Measurements from ENCODE around the gene CSF1. TPM values are rescaled to one million over a fixed set of nuclear protein-coding genes. Genes with fewer than 3 reads are reported as not detected.

The CSF1 gene
- total and polyA plus RNA-seq, 2 of the 13 experiments (the other 11 are each of a cell fraction or from before 2014, with no cell fraction given), result 4.6 to 13.3 TPM

- no peak for TF ChIP-seq MAZ (IDR thresholded peaks at IDR 0.05; ENCODE audit: borderline replicate concordance, low read depth, low read length)
- no peak for TF ChIP-seq MAZ (CRISPR knock-in tag; IDR thresholded peaks at IDR 0.05; ENCODE audit: low read depth)
- TF ChIP-seq HDAC6 (IDR thresholded peaks at IDR 0.05; ENCODE audit: low read depth, low read length), result no peak
- TF ChIP-seq LCORL (IDR thresholded peaks at IDR 0.05), result no peak
- TF ChIP-seq LCORL (CRISPR knock-in tag; IDR thresholded peaks at IDR 0.05), result peak; percentile 34; the same call in 1 of the 2 replicates
- peak; percentile 38 for TF ChIP-seq ASH2L (IDR thresholded peaks at IDR 0.05; ENCODE audit: insufficient read length, low read depth, low read length)
- TF ChIP-seq MTF1 (CRISPR knock-in tag; IDR thresholded peaks at IDR 0.05), result no peak
- no peak for TF ChIP-seq NCOR1 (IDR thresholded peaks at IDR 0.05; ENCODE audit: borderline replicate concordance, low read length)
- TF ChIP-seq FUBP1 (CRISPR knock-in tag; IDR thresholded peaks at IDR 0.05; ENCODE audit: borderline replicate concordance), result no peak
- TF ChIP-seq E2F5 (CRISPR knock-in tag; conservative IDR thresholded peaks at IDR 0.05), result no peak
- TF ChIP-seq ZNF776 (CRISPR knock-in tag; IDR thresholded peaks at IDR 0.05), result no peak
- TF ChIP-seq ZNF382 (CRISPR knock-in tag; IDR thresholded peaks at IDR 0.05; ENCODE audit: borderline replicate concordance), result no peak
- TF ChIP-seq, protein P1, sequence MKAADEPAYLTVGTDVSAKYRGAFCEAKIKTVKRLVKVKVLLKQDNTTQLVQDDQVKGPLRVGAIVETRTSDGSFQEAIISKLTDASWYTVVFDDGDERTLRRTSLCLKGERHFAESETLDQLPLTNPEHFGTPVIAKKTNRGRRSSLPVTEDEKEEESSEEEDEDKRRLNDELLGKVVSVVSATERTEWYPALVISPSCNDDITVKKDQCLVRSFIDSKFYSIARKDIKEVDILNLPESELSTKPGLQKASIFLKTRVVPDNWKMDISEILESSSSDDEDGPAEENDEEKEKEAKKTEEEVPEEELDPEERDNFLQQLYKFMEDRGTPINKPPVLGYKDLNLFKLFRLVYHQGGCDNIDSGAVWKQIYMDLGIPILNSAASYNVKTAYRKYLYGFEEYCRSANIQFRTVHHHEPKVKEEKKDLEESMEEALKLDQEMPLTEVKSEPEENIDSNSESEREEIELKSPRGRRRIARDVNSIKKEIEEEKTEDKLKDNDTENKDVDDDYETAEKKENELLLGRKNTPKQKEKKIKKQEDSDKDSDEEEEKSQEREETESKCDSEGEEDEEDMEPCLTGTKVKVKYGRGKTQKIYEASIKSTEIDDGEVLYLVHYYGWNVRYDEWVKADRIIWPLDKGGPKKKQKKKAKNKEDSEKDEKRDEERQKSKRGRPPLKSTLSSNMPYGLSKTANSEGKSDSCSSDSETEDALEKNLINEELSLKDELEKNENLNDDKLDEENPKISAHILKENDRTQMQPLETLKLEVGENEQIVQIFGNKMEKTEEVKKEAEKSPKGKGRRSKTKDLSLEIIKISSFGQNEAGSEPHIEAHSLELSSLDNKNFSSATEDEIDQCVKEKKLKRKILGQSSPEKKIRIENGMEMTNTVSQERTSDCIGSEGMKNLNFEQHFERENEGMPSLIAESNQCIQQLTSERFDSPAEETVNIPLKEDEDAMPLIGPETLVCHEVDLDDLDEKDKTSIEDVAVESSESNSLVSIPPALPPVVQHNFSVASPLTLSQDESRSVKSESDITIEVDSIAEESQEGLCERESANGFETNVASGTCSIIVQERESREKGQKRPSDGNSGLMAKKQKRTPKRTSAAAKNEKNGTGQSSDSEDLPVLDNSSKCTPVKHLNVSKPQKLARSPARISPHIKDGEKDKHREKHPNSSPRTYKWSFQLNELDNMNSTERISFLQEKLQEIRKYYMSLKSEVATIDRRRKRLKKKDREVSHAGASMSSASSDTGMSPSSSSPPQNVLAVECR (CRISPR knock-in tag; IDR thresholded peaks at IDR 0.05; ENCODE audit: borderline replicate concordance), result 0 out of 2 replicates have a peak, but pooled peaks have one; percentile 8
- TF ChIP-seq, protein P2, sequence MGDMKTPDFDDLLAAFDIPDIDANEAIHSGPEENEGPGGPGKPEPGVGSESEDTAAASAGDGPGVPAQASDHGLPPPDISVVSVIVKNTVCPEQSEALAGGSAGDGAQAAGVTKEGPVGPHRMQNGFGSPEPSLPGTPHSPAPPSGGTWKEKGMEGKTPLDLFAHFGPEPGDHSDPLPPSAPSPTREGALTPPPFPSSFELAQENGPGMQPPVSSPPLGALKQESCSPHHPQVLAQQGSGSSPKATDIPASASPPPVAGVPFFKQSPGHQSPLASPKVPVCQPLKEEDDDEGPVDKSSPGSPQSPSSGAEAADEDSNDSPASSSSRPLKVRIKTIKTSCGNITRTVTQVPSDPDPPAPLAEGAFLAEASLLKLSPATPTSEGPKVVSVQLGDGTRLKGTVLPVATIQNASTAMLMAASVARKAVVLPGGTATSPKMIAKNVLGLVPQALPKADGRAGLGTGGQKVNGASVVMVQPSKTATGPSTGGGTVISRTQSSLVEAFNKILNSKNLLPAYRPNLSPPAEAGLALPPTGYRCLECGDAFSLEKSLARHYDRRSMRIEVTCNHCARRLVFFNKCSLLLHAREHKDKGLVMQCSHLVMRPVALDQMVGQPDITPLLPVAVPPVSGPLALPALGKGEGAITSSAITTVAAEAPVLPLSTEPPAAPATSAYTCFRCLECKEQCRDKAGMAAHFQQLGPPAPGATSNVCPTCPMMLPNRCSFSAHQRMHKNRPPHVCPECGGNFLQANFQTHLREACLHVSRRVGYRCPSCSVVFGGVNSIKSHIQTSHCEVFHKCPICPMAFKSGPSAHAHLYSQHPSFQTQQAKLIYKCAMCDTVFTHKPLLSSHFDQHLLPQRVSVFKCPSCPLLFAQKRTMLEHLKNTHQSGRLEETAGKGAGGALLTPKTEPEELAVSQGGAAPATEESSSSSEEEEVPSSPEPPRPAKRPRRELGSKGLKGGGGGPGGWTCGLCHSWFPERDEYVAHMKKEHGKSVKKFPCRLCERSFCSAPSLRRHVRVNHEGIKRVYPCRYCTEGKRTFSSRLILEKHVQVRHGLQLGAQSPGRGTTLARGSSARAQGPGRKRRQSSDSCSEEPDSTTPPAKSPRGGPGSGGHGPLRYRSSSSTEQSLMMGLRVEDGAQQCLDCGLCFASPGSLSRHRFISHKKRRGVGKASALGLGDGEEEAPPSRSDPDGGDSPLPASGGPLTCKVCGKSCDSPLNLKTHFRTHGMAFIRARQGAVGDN (CRISPR knock-in tag; IDR thresholded peaks at IDR 0.05), result peak; percentile 37
- TF ChIP-seq MXD4 (CRISPR knock-in tag; IDR thresholded peaks at IDR 0.05), result no peak
- peak; percentile 50; the same call in 1 of the 2 replicates for TF ChIP-seq DRAP1 (CRISPR knock-in tag; IDR thresholded peaks at IDR 0.05)
- TF ChIP-seq ZNF232 (CRISPR knock-in tag; IDR thresholded peaks at IDR 0.05; ENCODE audit: borderline replicate concordance), result no peak
Observed at GRCh38 chr1:109910123-109910962, at the start of gene CSF1 (continued).

All from HepG2 (cell line).